RWPE1 (cell line): ENCODE results near the gene SERPINI2.

ENCODE experiments used
- CTCF ChIA-PET: fragments of 350-600 bp; sonication (Branson Sonifier 250); formaldehyde crosslinking; extraction: SDS; loops from one replicate; lab custom pipeline; 2021; lab: Yijun Ruan, JAX
- POLR2A ChIA-PET: fragments of 400-600 bp; formaldehyde crosslinking; extraction: SDS; loops from one replicate; lab custom pipeline; 2020; ENCODE audit warnings: antibody characterized with exemption; ENCODE audit not compliant: low non-redundant PET; lab: Yijun Ruan, JAX
- DNase-seq: peaks from one replicate; pipeline ENCODE4 v3.0.0; 2012; ENCODE audit warnings: low spot score
- H3K27ac ChIP-seq: fragments of 450-650 bp; 2 replicates; pipeline ENCODE4 v1.5.1; 2017
- TF ChIP-seq, protein P1 (sequence below): fragments of 450-650 bp; conservative IDR thresholded peaks from 2 replicates; pipeline ENCODE4 v1.5.1; 2017; ENCODE audit warnings: low read depth, mild to moderate bottlenecking

The SERPINI2 gene

GRCh38 chr3:167473863-167474262 lies at the start of gene SERPINI2:
Gene SERPINI2 (minus strand): TSS chr3:167474042. CDS start chr3:167471834, 2,208 bp downstream.
- TF ChIP-seq, protein P1, sequence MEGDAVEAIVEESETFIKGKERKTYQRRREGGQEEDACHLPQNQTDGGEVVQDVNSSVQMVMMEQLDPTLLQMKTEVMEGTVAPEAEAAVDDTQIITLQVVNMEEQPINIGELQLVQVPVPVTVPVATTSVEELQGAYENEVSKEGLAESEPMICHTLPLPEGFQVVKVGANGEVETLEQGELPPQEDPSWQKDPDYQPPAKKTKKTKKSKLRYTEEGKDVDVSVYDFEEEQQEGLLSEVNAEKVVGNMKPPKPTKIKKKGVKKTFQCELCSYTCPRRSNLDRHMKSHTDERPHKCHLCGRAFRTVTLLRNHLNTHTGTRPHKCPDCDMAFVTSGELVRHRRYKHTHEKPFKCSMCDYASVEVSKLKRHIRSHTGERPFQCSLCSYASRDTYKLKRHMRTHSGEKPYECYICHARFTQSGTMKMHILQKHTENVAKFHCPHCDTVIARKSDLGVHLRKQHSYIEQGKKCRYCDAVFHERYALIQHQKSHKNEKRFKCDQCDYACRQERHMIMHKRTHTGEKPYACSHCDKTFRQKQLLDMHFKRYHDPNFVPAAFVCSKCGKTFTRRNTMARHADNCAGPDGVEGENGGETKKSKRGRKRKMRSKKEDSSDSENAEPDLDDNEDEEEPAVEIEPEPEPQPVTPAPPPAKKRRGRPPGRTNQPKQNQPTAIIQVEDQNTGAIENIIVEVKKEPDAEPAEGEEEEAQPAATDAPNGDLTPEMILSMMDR, result no peak
- ChIA-PET POLR2A (no interaction called here), CTCF (no interaction called here)
- H3K27ac ChIP-seq, result no peak within 1 kb of the TSS
- no peak for DNase-seq

GRCh38 chr3:167521006-167521355 lies 47.1 kb upstream of the SERPINI2 start:
- DNase-seq, result no peak
- ChIA-PET POLR2A (no interaction called here), CTCF (no interaction called here)

GRCh38 chr3:167520266-167521005 lies 46.6 kb upstream of the SERPINI2 start:
- DNase-seq, result no peak
- no peak overlapping the region for H3K27ac ChIP-seq
- CTCF ChIA-PET, result no interaction called here
- POLR2A ChIA-PET, result no interaction called here
- TF ChIP-seq, protein P1, result no peak

More at GRCh38 chr3:167521006-167521355, 47.1 kb upstream of the SERPINI2 start:
- TF ChIP-seq, protein P1, result no peak
- no peak overlapping the region for H3K27ac ChIP-seq

DNA sequence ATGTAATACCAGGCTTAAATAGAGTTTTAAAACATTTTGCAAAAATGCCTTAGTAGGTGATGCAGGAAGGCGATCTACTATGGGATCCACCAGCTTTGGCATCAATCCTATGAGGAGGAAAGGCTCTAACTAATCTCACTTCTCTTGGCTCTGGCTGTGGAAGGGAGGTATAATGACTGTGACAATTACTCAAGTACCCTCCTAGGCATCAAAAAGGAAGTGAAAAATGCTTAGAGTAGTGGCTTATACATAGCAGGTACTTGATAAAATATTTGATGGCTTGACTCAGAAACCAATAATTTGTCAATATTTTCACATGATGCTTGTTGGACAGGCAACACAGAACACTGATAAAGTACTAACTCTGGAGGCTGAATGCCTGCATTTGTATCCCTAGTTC lies 34.1 kb upstream of the SERPINI2 start:
- TF ChIP-seq, protein P1, result no peak
- no peak for DNase-seq
- no peak overlapping the region for H3K27ac ChIP-seq
- POLR2A ChIA-PET, result no interaction called here
- CTCF ChIA-PET, result no interaction called here

- POLR2A ChIA-PET, result no interaction called here
These were observed 28.6 kb upstream of the SERPINI2 start for GRCh38 chr3:167502401-167502800.

GRCh38 chr3:167501941-167502340 lies 28.1 kb upstream of the SERPINI2 start:
- ChIA-PET POLR2A (no interaction called here), CTCF (no interaction called here)
- DNase-seq, result no peak
- no peak overlapping the region for H3K27ac ChIP-seq
- TF ChIP-seq, protein P1, result no peak

More at GRCh38 chr3:167502401-167502800, 28.6 kb upstream of the SERPINI2 start:
- TF ChIP-seq, protein P1, result no peak
- CTCF ChIA-PET, result no interaction called here
- DNase-seq, result no peak
- H3K27ac ChIP-seq, result no peak overlapping the region
